ENCODE results near the gene MYL7.
"Not testable (repeated sequence)": the region's sequence is repeated elsewhere in the genome, so short reads cannot be mapped to it uniquely, and the experiment has no call there.

Gene MYL7

DNA sequence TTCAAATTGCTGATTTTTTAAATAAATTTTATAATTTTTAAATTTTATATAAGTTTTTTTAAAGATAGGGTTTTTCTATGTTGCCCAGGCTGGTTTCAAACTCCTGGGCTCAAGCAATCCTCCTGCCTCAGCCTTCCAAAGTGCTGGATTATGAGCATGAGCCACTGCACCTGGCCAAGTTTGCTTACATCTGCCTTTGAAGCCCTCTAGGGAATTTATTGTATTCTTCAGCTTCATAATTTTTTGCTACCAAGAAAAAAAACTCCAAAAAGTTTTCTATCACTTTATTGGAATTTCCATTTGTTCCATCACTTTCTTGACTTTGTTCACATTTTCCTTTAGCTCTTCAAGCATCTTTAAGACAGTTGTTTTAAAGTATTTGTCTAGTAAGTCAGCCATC lies 14.0 kb downstream of the MYL7 start:
- no peak overlapping the region for H2AFZ ChIP-seq
- TF ChIP-seq, protein P1, sequence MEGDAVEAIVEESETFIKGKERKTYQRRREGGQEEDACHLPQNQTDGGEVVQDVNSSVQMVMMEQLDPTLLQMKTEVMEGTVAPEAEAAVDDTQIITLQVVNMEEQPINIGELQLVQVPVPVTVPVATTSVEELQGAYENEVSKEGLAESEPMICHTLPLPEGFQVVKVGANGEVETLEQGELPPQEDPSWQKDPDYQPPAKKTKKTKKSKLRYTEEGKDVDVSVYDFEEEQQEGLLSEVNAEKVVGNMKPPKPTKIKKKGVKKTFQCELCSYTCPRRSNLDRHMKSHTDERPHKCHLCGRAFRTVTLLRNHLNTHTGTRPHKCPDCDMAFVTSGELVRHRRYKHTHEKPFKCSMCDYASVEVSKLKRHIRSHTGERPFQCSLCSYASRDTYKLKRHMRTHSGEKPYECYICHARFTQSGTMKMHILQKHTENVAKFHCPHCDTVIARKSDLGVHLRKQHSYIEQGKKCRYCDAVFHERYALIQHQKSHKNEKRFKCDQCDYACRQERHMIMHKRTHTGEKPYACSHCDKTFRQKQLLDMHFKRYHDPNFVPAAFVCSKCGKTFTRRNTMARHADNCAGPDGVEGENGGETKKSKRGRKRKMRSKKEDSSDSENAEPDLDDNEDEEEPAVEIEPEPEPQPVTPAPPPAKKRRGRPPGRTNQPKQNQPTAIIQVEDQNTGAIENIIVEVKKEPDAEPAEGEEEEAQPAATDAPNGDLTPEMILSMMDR (IDR thresholded peaks at IDR 0.05) = no peak

DNA sequence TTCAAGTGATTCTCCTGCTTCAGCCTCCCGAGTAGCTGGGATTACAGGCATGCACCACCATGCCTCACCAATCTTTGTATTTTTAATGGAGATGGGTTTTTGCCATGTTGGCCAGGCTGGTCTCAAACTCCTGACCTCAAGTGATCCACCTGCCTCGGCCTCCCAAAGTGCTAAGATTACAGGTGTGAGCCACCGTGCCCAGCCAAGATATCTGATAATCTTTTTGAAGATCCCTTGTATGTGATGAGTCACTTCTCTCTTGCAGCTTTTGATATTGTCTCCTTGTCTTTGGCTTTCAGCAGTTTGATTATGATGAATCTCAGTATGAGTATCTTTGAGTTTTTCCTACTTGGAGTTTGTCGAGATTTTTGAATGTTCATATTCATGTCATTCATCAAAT lies 14.6 kb downstream of the MYL7 start:
- H3K4me3 ChIP-seq (ENCODE audit: low read depth, low read length); H3K9ac ChIP-seq; H3K4me2 ChIP-seq (ENCODE audit: low read length); H3K9me3 ChIP-seq (ENCODE audit: control insufficient read depth, low read length); H3K79me2 ChIP-seq; H3K36me3 ChIP-seq (ENCODE audit: control insufficient read depth, insufficient read depth, low read length); H3K27ac ChIP-seq; H3K27me3 ChIP-seq (ENCODE audit: control insufficient read depth, insufficient read depth, low read length); H2AFZ ChIP-seq: not testable (repeated sequence)
- H3K4me1 ChIP-seq = peaks cover 11% of the 10 kb centered on the region

More for the DNA sequence above, 14.0 kb downstream of the MYL7 start:
- Histone ChIP-seq H3K4me3 (ENCODE audit: low read depth, low read length) (no peak overlapping the region), H3K27ac (no peak overlapping the region), H3K79me2 (no peaks in the 10 kb centered on the region), H3K9ac (no peak overlapping the region), H3K4me1 (peaks cover 17% of the 10 kb centered on the region), H3K4me2 (ENCODE audit: low read length) (no peak overlapping the region), H3K27me3 (ENCODE audit: control insufficient read depth, insufficient read depth, low read length) (no peaks in the 10 kb centered on the region), H3K36me3 (ENCODE audit: control insufficient read depth, insufficient read depth, low read length) (no peaks in the 10 kb centered on the region), H3K9me3 (ENCODE audit: control insufficient read depth, low read length) (no peaks in the 10 kb centered on the region)

DNA sequence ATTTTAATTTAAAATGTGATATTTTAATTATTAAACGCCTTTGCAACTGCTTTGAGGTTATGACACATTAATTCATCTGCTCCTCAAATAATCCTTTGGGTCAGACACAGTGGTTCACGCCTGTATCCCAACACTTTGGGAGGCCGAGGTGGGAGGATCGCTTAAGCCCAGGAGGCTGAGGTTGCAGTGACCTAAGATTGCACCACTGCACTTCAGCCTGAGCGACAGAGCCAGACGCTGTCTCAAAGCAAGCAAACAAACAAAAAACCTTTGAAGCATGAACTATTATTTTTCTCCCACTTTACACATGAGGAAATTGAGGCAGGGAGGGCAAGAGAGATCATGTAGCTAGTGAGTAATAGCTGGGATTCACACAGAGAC lies 16.3 kb downstream of the MYL7 start:
- no peak overlapping the region for H3K4me2 ChIP-seq (ENCODE audit: low read length)
- H3K9me3 ChIP-seq (ENCODE audit: control insufficient read depth, low read length) = no peaks in the 10 kb centered on the region
- TF ChIP-seq, protein P1 (IDR thresholded peaks at IDR 0.05) = no peak
- no peaks in the 10 kb centered on the region for H3K36me3 ChIP-seq (ENCODE audit: control insufficient read depth, insufficient read depth, low read length)
- H3K4me3 ChIP-seq (ENCODE audit: low read depth, low read length) = no peak overlapping the region
- H3K4me1 ChIP-seq = peaks cover 5% of the 10 kb centered on the region
- H3K79me2 ChIP-seq = peaks cover 7% of the 10 kb centered on the region
- no peaks in the 10 kb centered on the region for H3K27me3 ChIP-seq (ENCODE audit: control insufficient read depth, insufficient read depth, low read length)
- H3K9ac ChIP-seq = no peak overlapping the region
- H3K27ac ChIP-seq = no peak overlapping the region
- H2AFZ ChIP-seq = no peak overlapping the region

DNA sequence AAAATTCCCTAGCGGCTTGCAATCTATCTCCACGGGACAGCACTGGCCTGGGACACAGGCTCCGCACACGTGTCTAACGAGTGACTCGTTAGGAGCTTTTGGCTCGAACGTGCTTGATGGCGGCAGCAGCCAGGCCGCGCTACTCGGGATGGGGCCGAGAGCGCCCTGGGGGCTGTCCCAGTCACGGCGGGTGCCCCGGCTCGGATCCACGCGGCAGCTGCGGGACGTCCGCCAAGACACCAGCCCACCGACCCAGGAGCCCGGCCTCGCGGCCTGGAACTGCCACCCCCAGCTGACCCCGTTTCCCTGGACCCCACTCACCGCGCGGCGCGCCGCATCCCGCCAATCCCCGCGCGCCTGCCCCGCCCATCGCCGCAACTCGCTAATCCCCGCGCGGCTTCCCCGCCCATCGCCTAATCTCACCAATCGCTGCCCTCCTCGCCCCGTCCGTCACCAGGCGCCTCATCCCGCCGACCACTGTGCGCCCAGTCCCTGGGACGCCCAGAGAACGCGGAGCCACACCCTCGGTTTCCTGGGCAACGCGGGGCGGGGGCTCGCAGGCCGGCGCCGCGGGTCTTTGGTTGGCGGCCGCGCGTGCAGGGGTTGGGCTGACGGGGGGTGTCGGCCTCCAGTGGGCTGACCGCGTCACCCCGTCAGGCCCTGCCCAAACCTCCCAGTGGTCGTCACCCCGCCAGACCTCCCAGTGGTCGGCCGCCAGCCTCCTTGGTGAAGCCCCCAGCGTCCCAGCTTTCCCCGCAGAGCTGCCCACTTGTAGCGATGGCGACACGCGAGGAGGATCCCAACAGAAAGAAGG lies 17.7 kb downstream of the MYL7 start, which contains the start of gene POLD2:
Gene POLD2 (minus strand): TSS at position 359 of the 814 bp plus-strand sequence. CDS start 1,495 bp downstream, outside the sequence.
- peak within 1 kb of the TSS; percentile 97 for H3K4me2 ChIP-seq (ENCODE audit: low read length)
- no peaks in the 10 kb centered on the region for H3K36me3 ChIP-seq (ENCODE audit: control insufficient read depth, insufficient read depth, low read length)
- peak within 1 kb of the TSS; percentile 98 for H2AFZ ChIP-seq
- peaks cover 5% of the 10 kb centered on the region for H3K4me1 ChIP-seq
- H3K27ac ChIP-seq = peak within 1 kb of the TSS; percentile 63
- TF ChIP-seq, protein P1 (IDR thresholded peaks at IDR 0.05) = no peak
- no peaks in the 10 kb centered on the region for H3K9me3 ChIP-seq (ENCODE audit: control insufficient read depth, low read length)
- H3K79me2 ChIP-seq = peaks cover 7% of the 10 kb centered on the region
- peak within 1 kb of the TSS; percentile 42 for H3K9ac ChIP-seq
- no peaks in the 10 kb centered on the region for H3K27me3 ChIP-seq (ENCODE audit: control insufficient read depth, insufficient read depth, low read length)
- peak within 1 kb of the TSS; percentile 75 for H3K4me3 ChIP-seq (ENCODE audit: low read depth, low read length)

DNA sequence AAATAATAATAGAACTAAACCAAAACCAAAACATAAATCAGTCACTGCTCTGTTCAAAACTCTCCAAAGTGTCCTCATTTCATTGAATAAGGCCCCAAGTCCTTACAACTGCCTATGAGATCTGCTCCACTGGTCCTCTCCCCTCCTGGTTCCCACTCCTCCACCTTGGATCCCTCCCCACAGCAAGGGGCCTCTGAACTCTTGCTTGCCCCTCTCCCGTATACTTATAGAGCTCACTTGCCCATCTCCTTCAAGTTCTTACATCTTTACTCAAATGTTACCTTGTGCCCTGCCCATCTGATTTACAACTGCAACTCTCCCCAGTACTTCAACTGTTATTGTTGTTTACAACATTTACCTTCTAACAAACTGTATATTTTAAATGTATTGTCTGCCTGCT lies 18.6 kb downstream of the MYL7 start:
- Histone ChIP-seq H3K36me3 (ENCODE audit: control insufficient read depth, insufficient read depth, low read length) (no peaks in the 10 kb centered on the region), H3K4me2 (ENCODE audit: low read length) (peak overlapping the region; percentile 62), H3K4me1 (peaks cover 5% of the 10 kb centered on the region), H3K9ac (no peak overlapping the region), H3K79me2 (peaks cover 7% of the 10 kb centered on the region), H2AFZ (no peak overlapping the region), H3K27me3 (ENCODE audit: control insufficient read depth, insufficient read depth, low read length) (no peaks in the 10 kb centered on the region), H3K9me3 (ENCODE audit: control insufficient read depth, low read length) (no peaks in the 10 kb centered on the region), H3K4me3 (ENCODE audit: low read depth, low read length) (peak overlapping the region; percentile 75), H3K27ac (no peak overlapping the region)
- TF ChIP-seq, protein P1 (IDR thresholded peaks at IDR 0.05) = no peak

All from parathyroid adenoma (tissue), 2 donors.